Loucy (cell line): ENCODE results near the gene DSC2.

Source experiments
- H2AFZ ChIP-seq: fragments of 200-600 bp; sonication (generic); 2 replicates; pipeline ENCODE4 v1.6.0; 2016; ENCODE audit warnings: antibody characterized with exemption, mild to moderate bottlenecking, low read length, moderate library complexity
- H3F3A ChIP-seq: fragments of 200-600 bp; 2 replicates; pipeline ENCODE4 v1.6.0; 2016; ENCODE audit warnings: antibody characterized with exemption, low read depth, mild to moderate bottlenecking
- H3K27me3 ChIP-seq: fragments of 200-600 bp; sonication (generic); 2 replicates; pipeline ENCODE4 v1.6.1; 2014; ENCODE audit warnings: low read length, mild to moderate bottlenecking; ENCODE audit not compliant: insufficient read depth, poor library complexity, severe bottlenecking
- H3K36me3 ChIP-seq: fragments of 200-600 bp; sonication (generic); 2 replicates; pipeline ENCODE4 v1.6.1; 2016; ENCODE audit warnings: low read length; ENCODE audit not compliant: insufficient read depth
- H3K4me1 ChIP-seq: fragments of 200-600 bp; sonication (generic); 2 replicates; pipeline ENCODE4 v1.5.1; 2014; ENCODE audit warnings: low read length, mild to moderate bottlenecking; ENCODE audit not compliant: insufficient read depth, poor library complexity, severe bottlenecking
- H3K4me2 ChIP-seq: fragments of 200-600 bp; sonication (generic); 2 replicates; pipeline ENCODE4 v1.6.0; 2014; ENCODE audit warnings: antibody characterized with exemption, low read length, low read depth, mild to moderate bottlenecking; ENCODE audit not compliant: poor library complexity, severe bottlenecking
- H3K4me3 ChIP-seq: fragments of 200-600 bp; sonication (generic); 2 replicates; pipeline ENCODE4 v1.5.1; 2014; ENCODE audit warnings: low read length, mild to moderate bottlenecking, mixed read lengths; ENCODE audit not compliant: poor library complexity, severe bottlenecking
- H3K79me2 ChIP-seq: fragments of 200-600 bp; sonication (generic); 2 replicates; pipeline ENCODE4 v1.6.1; 2014; ENCODE audit warnings: low read length; ENCODE audit not compliant: insufficient read depth
- H3K9ac ChIP-seq: fragments of 200-600 bp; sonication (generic); 2 replicates; pipeline ENCODE4 v1.6.0; 2014; ENCODE audit warnings: mild to moderate bottlenecking, low read depth, low read length, moderate library complexity; ENCODE audit not compliant: poor library complexity, severe bottlenecking
- H3K9me2 ChIP-seq: fragments of 200-600 bp; sonication (generic); replicated peaks from 2 replicates; pipeline ENCODE4 v1.6.1; 2016; ENCODE audit warnings: low read depth, low read length, mixed read lengths
- H3K9me3 ChIP-seq: fragments of 200-600 bp; sonication (generic); 2 replicates; pipeline ENCODE4 v1.6.1; 2014; ENCODE audit warnings: mild to moderate bottlenecking, antibody characterized with exemption, low read length, low read depth; ENCODE audit not compliant: insufficient read depth
- H4K20me1 ChIP-seq: fragments of 200-600 bp; sonication (generic); 2 replicates; pipeline ENCODE4 v1.6.0; 2014; ENCODE audit warnings: antibody characterized with exemption, low read length, mild to moderate bottlenecking; ENCODE audit not compliant: insufficient read depth, poor library complexity, severe bottlenecking
- EZH2phosphoT487 ChIP-seq: fragments of 200-600 bp; IDR thresholded peaks from 2 replicates; pipeline ENCODE4 v1.6.1; 2018; ENCODE audit warnings: antibody characterized with exemption, mild to moderate bottlenecking, moderate library complexity, borderline replicate concordance
- TF ChIP-seq, protein P1 (sequence below): fragments of 200-600 bp; sonication (generic); conservative IDR thresholded peaks from 2 replicates; pipeline ENCODE4 v1.5.1; 2014; ENCODE audit warnings: mild to moderate bottlenecking, antibody characterized with exemption, low read length

Gene DSC2

DNA sequence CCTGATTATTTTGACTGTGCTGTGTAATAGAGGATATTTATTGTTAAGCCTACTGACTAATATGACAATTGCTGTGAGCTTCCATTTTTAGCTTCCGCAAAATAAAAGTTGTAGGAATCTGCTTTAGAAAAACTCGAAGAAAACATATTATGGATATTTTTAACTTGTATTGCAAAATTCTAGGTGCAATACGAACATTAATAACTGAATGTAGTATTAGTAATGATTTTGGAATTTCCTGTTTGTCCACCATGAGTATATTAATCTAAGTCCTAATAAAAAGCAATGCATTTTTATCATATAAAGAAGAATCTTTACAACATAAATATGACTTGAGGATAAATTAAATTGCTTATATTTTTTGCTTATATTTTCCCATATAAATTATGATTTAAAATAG, 57.3 kb downstream of the DSC2 start:
- no peak overlapping the region for H3K4me3 ChIP-seq
- H3F3A ChIP-seq, result no peaks in the 10 kb centered on the region
- no peaks in the 10 kb centered on the region for H3K4me1 ChIP-seq
- H3K27me3 ChIP-seq, result no peaks in the 10 kb centered on the region
- H3K9me2 ChIP-seq, result no peaks in the 10 kb centered on the region
- no peaks in the 10 kb centered on the region for H4K20me1 ChIP-seq
- TF ChIP-seq EZH2phosphoT487, result no peak
- TF ChIP-seq, protein P1, sequence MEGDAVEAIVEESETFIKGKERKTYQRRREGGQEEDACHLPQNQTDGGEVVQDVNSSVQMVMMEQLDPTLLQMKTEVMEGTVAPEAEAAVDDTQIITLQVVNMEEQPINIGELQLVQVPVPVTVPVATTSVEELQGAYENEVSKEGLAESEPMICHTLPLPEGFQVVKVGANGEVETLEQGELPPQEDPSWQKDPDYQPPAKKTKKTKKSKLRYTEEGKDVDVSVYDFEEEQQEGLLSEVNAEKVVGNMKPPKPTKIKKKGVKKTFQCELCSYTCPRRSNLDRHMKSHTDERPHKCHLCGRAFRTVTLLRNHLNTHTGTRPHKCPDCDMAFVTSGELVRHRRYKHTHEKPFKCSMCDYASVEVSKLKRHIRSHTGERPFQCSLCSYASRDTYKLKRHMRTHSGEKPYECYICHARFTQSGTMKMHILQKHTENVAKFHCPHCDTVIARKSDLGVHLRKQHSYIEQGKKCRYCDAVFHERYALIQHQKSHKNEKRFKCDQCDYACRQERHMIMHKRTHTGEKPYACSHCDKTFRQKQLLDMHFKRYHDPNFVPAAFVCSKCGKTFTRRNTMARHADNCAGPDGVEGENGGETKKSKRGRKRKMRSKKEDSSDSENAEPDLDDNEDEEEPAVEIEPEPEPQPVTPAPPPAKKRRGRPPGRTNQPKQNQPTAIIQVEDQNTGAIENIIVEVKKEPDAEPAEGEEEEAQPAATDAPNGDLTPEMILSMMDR, result no peak
- no peaks in the 10 kb centered on the region; the same call in 1 of the 2 replicates for H3K9me3 ChIP-seq
- H3K36me3 ChIP-seq, result no peaks in the 10 kb centered on the region
- no peak overlapping the region for H2AFZ ChIP-seq
- H3K9ac ChIP-seq, result no peak overlapping the region
- no peak overlapping the region for H3K4me2 ChIP-seq
- H3K79me2 ChIP-seq, result no peaks in the 10 kb centered on the region

DNA sequence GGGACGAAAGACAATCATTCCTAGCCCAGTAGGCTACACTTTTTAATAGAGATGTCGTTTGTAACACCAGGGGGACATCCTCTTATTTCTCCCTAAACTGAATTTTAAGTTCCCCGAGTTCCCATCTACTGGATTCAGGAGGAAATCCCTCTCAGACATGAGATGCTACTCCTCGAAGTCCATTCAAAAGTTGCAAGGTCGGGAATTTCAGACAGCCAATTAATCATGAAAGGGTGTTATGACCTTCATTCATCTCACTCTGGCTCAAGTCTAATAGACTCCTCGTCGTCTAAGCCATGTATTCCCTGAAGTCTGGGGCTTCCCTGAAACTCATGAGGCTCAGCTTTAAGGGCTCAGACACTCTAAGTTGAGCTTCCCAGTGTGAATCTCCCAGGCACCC, 58.5 kb downstream of the DSC2 start:
- Histone ChIP-seq H3K79me2 (no peaks in the 10 kb centered on the region), H3K27me3 (no peaks in the 10 kb centered on the region), H3K9me2 (no peaks in the 10 kb centered on the region), H3F3A (no peaks in the 10 kb centered on the region), H3K4me1 (no peaks in the 10 kb centered on the region), H3K9me3 (no peaks in the 10 kb centered on the region; the same call in 1 of the 2 replicates), H4K20me1 (no peaks in the 10 kb centered on the region), H3K4me2 (no peak overlapping the region), H3K36me3 (no peaks in the 10 kb centered on the region), H3K4me3 (no peak overlapping the region), H2AFZ (no peak overlapping the region), H3K9ac (no peak overlapping the region)
- no peak for TF ChIP-seq EZH2phosphoT487
- TF ChIP-seq, protein P1, result no peak

DNA sequence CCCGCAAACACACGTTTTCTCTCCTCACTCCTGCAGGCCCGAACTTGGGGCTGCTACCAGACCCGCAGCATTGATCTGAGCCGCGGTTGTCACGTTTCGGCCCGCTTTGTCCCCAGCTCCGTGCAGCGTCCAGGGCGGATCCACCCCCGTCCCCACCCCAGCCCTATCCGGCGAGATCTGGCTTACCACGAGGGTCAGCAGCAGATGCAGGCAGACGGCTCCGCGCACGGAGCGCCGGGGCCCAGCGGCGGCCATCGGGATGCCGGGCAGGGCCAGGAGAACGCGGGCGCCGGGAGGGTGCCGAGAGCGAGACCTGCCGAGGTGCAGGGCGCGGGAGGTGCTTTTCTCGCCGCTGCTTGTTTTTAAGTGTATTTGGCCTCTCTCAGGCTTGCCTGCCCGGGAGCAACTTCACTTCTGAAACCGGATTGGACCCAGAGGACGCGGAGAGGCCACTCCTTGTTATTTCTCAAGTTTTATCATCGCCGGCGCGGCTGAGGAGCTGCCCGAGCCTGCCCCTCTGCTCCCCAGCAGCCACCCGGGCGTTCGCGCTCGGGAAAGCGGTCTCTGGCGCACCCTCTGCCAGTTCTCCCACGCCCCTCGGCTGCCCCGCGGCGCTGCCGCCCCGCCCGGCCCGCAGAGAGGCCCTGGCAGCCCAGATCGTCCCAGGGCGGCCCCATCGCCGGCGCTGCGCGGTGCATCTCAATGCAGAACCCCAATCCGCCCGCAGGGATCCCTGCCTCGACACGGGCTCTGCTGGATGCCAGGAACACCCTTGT, 59.6 kb downstream of the DSC2 start, which contains the start of gene DSC3:
TSS of gene DSC3 (minus strand) at position 337 of the 776 bp plus-strand sequence. CDS start at position 255, 82 bp downstream.
- no peak within 1 kb of the TSS for H3K4me2 ChIP-seq
- no peak within 1 kb of the TSS for H3K9ac ChIP-seq
- no peaks in the 10 kb centered on the region; the same call in 1 of the 2 replicates for H3K9me3 ChIP-seq
- no peak for TF ChIP-seq EZH2phosphoT487
- TF ChIP-seq, protein P1, result no peak
- H3K4me1 ChIP-seq, result no peaks in the 10 kb centered on the region
- H3K4me3 ChIP-seq, result no peak within 1 kb of the TSS
- no peaks in the 10 kb centered on the region for H3K27me3 ChIP-seq
- H3K9me2 ChIP-seq, result no peaks in the 10 kb centered on the region
- no peaks in the 10 kb centered on the region for H3F3A ChIP-seq
- no peaks in the 10 kb centered on the region for H3K36me3 ChIP-seq
- H2AFZ ChIP-seq, result no peak within 1 kb of the TSS
- no peaks in the 10 kb centered on the region for H3K79me2 ChIP-seq
- no peaks in the 10 kb centered on the region for H4K20me1 ChIP-seq
